GM11168 (cell line): ENCODE measurements around the gene BCL2L13.
"Not testable (repeated sequence)": the region's sequence is repeated elsewhere in the genome, so short reads cannot be mapped to it uniquely, and the experiment has no call there.

Experiments
- in situ Hi-C: fragments of 300-500 bp; cut with MboI; formaldehyde crosslinking; loops from one replicate; pipeline ENCODE4 v1.12.0; 2022; ENCODE audit warnings: low sequenced_read_pairs; ENCODE audit not compliant: unreplicated experiment

Gene BCL2L13

DNA sequence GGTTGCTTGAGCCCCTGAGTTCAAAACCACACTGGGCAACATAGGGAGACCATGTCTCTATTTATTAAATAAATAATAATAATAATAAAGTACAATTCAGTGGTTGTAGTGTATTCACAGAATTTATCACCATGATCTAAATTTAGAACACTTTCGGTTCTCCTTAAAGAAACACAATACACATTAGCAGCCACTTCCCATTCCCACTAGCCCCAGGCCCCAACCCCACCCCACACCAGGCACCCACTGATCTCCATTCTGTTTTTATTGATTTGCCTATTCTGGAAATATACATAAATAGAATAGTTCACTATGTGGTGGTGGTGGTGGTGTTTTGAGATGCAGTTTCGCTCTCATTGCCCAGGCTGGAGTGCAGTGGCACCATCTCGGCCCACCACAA, 45.7 kb downstream of the BCL2L13 start:
- in situ Hi-C loops, result no loop called here

GRCh38 chr22:17692841-17693240, 54.3 kb downstream of the BCL2L13 start:
- in situ Hi-C loops, result no loop called here

- in situ Hi-C loops, result no loop called here
Observed at GRCh38 chr22:17694193-17694592, 55.6 kb downstream of the BCL2L13 start.

DNA sequence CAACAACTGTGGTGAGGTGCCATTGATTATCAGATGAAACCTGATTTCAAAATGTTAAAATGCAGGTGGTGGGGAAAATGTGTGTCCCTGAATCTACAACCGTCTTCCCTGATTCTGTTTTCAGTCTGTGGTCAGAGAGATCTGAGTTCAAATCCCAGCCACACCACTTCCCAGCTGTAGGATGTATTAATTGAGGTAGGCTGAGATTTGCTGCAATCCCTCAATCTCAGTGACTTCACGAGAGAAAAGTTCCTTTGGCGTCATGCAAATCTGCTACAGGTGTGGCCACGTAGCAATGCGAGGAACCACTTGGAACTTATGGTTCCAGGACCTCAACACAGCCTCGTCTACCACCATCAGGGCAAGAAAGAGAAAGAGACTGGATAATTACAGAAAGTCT, 56.2 kb downstream of the BCL2L13 start:
- in situ Hi-C loops, result no loop called here

- in situ Hi-C loops, result no loop called here
Observed at GRCh38 chr22:17695986-17696385, 57.4 kb downstream of the BCL2L13 start.

DNA sequence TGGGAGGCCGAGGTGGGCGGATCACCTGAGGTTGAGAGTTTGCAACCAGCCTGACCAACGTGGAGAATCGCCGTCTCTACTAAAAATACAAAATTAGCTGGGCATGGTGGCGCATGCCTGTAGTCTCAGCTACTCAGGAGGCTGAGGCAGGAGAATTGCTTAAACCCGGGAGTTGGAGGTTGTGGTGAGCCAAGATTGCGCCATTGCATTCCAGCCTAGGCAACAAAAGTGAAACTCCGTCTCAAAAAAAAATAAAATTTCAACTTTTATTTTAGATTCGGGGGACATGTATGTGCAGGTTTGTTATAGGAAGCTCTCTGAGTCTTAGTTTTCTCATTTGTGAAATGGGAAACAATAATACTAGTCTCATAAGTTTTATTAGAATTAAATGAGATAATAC, 58.6 kb downstream of the BCL2L13 start:
- in situ Hi-C loops, result not testable (repeated sequence)

DNA sequence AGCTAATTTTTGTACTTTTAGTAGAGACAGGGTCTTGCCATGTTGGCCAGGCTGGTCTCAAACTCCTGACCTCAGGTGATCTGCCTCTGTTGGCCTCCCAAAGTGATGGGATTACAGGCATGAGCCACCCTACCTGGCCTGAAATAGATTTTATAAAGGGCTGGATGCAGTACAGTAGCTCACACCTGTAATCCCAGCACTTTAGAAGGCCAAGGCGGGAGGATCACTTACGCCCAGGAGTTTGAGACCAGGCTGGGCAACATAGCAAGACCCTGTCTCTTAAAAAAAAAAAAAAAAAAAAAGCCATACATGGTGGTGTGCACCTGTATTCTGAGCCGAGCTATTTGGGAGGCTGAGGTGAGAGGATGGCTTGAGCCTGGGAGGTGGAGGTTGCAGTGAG, 59.7 kb downstream of the BCL2L13 start:
- in situ Hi-C loops, result not testable (repeated sequence)

- in situ Hi-C loops, result no loop called here
Observed at GRCh38 chr22:17698948-17699347, 60.4 kb downstream of the BCL2L13 start.

- in situ Hi-C loops, result no loop called here
Observed at GRCh38 chr22:17699696-17700340, 61.3 kb downstream of the BCL2L13 start.

GRCh38 chr22:17700778-17701177, 62.2 kb downstream of the BCL2L13 start:
- in situ Hi-C loops, result no loop called here

DNA sequence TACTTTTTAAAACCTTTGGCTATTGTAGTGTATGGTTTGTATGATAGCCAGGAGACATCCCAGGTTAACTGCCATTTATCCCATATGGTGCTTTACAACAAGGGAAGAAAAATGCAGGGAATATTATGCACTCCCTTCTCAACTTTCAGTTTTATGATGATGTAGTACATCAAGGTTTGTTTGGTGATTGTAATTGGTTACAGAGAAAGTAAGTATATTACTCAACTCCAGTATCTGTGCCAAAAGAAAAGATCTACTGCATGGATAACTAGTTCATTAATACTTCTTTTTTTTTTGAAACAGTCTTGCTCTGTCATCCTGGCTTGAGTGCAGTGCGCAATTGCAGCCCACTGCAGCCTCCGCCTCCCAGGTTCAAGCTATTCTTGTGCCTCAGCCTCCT, 65.3 kb downstream of the BCL2L13 start:
- in situ Hi-C loops, result no loop called here

DNA sequence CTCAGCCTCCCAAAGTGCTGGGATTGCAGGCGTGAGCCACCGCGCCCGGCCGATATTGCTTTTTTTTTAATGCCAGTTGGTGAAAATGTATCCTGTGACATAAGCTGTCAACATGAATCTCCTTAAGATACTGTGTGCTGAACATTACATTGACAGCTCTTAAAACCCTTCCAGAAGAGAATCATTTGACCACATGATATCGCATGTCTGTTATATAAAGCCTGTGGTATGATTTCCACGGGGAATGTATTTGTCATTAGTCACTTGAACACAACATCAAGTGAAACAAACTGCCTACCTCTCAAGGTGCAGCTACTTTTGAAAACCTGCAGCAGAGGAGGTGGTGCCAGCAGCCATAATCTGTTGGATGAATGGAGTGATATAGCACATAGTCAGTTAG, 67.0 kb downstream of the BCL2L13 start:
- in situ Hi-C loops, result no loop called here

DNA sequence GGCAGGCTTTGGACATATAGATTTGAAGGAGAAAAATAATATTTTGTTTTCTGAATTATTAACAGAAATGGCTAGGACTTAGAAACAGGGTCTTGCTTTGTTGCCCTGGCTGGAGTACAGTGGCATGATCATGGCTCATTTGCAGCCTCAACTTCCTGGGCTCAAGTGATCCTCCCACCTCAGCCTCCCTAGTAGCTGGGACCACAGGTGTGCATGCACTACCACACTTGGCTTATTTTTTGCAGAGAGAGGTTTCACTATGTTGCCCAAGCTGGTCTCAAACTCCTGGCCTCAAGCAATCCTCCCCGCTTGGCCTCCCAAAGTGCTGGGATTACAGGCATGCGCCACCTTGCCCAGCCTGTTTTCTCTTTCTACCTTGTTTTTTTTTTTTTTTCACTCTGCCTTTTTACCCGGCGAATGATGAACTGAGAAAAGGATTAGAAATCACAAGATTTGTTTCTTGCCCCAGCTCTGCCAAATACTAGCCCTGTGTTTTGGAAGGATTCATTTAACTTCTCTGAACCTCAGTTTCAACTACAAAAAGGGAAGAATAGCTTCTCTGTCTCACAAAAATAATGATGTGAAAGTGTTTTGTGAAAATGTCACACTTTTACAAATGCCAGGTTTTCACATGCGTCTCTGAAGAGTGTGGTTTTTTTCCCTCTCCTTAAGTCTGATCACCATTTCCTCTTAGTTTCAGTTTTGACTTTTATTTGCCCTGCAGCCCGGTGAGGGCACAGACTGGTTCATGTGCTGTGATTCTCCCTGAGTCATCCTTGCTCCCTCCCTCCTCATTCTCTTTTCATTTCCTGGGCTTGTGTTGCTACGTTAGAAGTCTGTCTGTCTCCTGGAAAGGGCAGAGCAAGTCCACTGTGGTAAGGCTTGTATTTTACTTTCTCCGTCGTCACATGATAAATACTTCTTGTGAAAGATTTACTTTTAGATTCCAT, 67.7 kb downstream of the BCL2L13 start:
- in situ Hi-C loops, result no loop called here

DNA sequence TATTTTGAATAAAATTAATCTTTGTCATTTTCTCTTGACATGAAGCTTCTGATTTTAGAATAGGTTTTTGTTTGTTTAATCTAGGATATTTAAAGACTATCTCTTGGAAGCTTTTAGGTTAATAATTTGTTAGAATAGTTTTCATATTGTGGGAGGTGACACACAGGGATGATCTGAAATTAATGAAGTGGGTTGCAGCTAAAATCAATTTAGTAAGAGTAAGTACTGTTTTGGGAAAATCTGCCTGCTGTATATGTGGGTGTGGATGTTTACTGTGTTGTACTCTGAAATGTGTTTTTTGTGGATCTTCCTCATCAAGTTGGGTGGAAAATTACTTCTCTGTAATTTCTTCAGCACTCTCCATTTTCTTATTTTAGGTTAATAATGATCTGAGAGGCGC, 68.4 kb downstream of the BCL2L13 start:
- in situ Hi-C loops, result no loop called here

DNA sequence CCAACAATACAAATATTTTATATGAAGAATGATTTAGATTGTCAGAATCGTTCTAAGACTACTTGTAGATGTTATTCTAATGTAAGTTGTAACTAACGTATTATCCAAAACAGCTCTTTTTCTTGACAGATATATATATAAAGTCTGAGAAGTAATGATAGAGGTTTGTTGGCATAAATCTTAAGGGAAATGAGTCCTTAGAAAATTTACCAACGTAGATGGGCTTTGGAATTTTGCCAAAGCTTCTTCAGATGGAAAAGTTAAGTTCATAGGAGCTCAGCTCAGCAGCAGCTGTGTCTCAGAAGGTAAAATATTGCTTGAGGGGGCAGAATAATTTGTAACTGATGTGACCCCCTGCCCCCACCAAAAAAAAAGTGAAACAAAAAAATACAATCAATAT, 69.0 kb downstream of the BCL2L13 start:
- in situ Hi-C loops, result no loop called here

DNA sequence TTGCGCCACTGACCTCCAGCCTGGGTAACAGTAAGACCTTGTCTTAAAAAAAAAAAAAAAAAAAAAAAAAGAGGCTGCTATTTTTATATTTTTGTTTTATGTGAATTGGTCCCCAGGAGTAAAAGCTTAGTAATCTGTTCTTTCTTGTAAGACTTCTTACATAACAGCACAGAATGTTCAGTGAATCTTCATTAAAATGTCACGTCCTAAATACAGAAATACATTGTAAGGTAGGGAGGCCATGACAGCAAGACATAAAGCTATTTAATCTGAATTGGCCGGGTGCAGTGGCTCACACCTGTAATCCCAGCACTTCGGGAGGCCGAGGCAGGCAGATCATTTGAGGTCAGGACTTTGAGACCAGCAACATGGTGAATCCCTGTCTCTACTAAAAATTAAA, 71.5 kb downstream of the BCL2L13 start:
- in situ Hi-C loops, result no loop called here

- in situ Hi-C loops, result no loop called here
Observed at GRCh38 chr22:17712441-17712840, 73.9 kb downstream of the BCL2L13 start.

DNA sequence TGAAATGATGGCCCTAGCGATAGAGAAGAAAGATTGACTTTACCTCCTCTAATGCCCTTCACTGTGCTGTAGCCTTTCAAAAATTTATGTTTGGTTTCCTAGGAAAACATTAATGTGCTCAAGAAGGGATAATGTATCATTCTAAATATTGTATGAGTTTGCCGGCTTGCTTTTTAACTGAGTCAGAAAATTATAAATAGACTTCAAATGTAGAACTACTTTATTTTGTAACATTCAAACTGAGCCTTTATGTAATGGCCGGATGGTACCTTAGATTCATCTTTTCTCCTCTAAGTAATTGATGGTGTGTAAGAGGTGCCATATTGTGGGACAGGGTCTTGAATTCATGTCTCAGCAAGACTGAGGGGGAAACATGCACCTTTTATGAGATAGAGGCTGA, 78.0 kb downstream of the BCL2L13 start:
- in situ Hi-C loops, result no loop called here

GRCh38 chr22:17717708-17718107, 79.2 kb downstream of the BCL2L13 start:
- in situ Hi-C loops, result no loop called here

- in situ Hi-C loops, result no loop called here
Observed at GRCh38 chr22:17719911-17720310, 81.4 kb downstream of the BCL2L13 start.

DNA sequence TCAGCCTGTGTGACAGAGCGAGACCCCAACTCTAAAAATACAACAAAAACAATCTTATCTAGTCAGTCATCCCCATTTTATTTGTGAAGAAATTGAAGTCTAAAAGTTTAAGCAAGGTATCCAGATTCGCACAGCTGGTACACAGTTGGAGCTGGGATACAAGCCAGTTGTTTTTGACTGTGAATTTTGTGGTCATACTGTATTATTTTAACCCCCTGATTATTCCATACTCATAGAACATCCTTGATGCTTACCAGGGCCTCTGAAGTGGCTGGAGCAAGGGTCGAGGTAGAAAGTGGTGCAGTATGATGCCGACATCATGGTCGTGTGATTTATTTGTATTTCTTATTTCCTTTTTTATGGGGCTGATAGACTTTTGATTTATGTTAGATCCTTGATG, 85.7 kb downstream of the BCL2L13 start:
- in situ Hi-C loops, result no loop called here
